Ammon's horn (tissue), 1 donor: ENCODE measurements around the gene PRSS56.

Experiments used
- DNase-seq: peaks from one replicate; pipeline ENCODE4 v3.0.0-alpha.2; 2016; ENCODE audit warnings: low spot score

The PRSS56 gene

GRCh38 chr2:232519581-232520438, at the start of gene PRSS56:
TSS of gene PRSS56 (plus strand) at chr2:232520388. CDS start at chr2:232520599, 211 bp downstream.
- no peak for DNase-seq

GRCh38 chr2:232473467-232473890, 46.7 kb upstream of the PRSS56 start:
- no peak for DNase-seq

GRCh38 chr2:232476045-232476444, 44.1 kb upstream of the PRSS56 start:
- DNase-seq, result no peak

- no peak for DNase-seq
These were observed 43.4 kb upstream of the PRSS56 start for GRCh38 chr2:232476791-232477190.

- DNase-seq, result no peak
These were observed 42.3 kb upstream of the PRSS56 start for GRCh38 chr2:232477751-232478510.

- DNase-seq, result no peak
These were observed 41.4 kb upstream of the PRSS56 start for GRCh38 chr2:232478571-232479340.

GRCh38 chr2:232479341-232480200, 40.6 kb upstream of the PRSS56 start:
- DNase-seq, result no peak

GRCh38 chr2:232480201-232481190, 39.7 kb upstream of the PRSS56 start:
- DNase-seq, result no peak

- no peak for DNase-seq
These were observed 38.7 kb upstream of the PRSS56 start for GRCh38 chr2:232481322-232482140.

GRCh38 chr2:232482301-232483238, 37.6 kb upstream of the PRSS56 start:
- DNase-seq, result no peak

- no peak for DNase-seq
These were observed 36.8 kb upstream of the PRSS56 start for GRCh38 chr2:232483311-232483922.

- no peak for DNase-seq
These were observed 36.1 kb upstream of the PRSS56 start for GRCh38 chr2:232483923-232484627.

- DNase-seq, result no peak
These were observed 35.4 kb upstream of the PRSS56 start for GRCh38 chr2:232484628-232485347.

GRCh38 chr2:232485348-232485756, 34.8 kb upstream of the PRSS56 start:
- no peak for DNase-seq

- DNase-seq, result no peak
These were observed 34.2 kb upstream of the PRSS56 start for GRCh38 chr2:232485757-232486557.
